Endothelial cell of hepatic sinusoid (primary cell): ENCODE results near the gene ENOX1.

Experiments used
- in situ Hi-C: cut with HindIII; loops from 2 replicates; pipeline ENCODE4 v1.10.0; 2017; ENCODE audit warnings: low sequenced_read_pairs

The ENOX1 gene

DNA sequence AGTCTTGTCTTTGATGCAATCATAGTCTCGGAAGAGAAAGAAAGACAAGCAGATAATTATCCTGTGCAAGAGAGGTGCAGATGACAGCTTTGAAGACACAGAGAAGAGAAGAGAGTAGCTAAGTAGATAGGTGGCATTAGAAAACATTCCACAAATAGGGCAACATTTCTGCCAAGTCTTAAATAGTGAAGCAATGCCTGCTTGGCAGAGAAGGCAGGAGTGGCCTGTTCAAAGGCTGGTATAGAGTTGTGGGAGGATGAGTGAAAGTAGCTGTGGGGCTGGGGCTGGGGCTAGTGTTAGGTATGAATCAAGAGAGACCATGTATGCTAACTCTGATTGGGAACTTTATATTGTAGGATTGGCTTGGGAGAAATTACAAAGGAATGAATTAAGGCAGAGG is 457.9 kb downstream of the ENOX1 start:
- in situ Hi-C loops, result no loop called here

DNA sequence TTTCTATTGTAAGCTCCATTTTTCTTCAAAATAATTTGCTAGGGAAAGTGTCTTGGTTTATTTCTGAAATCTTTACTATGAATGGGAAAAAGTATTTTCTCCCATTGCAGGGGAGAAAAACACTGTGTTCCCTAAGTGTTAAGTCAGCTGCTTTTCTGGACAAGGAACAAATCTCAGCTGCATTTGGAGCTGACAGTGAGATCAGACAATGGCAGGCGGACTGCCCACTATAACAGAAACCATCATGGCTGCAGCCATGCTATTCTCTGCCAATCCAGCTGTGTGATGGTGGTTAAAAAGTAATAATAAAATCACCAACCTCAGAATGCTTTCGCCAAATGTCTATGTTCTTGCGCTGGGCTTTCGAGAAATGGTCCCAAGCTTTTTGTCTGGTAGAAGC is 460.7 kb downstream of the ENOX1 start:
- in situ Hi-C loops, result no loop called here

DNA sequence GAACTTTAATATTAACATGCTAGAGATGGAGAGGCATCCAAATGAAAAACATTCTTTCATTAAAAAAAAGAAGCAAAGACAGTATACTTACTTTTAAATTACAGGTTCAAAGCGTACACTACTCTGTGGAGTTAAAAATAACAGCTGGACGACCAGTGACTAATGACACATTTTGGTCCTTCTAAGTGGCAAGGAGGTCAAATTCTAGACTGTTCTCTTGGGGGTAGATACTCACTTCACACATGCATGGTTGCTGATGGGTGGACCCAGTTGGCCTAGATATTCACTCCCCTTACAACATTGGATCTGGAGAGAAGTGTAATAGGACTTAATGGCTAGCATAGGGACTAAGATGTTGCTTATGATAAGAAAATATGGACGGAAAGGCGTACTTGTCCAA is 461.1 kb downstream of the ENOX1 start:
- in situ Hi-C loops, result no loop called here

DNA sequence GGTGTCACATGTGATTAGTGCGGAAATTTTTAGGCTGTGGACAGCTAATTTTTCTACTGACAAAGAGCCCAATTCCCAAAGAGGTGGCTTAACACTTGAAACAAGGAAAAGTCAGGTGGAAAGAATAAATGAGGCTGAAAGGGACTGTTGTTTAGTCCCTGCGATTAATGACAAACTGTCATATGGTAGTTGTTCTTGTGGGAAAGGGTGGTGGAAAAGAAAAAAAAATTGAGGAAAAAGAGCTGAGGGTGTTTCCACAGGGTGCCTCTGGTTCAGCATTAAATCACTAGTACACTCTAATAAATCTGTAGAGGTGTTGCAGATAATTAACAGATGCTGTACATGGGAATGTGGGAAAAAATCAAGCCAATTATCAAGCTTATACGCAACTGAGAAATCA is 462.6 kb downstream of the ENOX1 start:
- in situ Hi-C loops, result no loop called here

DNA sequence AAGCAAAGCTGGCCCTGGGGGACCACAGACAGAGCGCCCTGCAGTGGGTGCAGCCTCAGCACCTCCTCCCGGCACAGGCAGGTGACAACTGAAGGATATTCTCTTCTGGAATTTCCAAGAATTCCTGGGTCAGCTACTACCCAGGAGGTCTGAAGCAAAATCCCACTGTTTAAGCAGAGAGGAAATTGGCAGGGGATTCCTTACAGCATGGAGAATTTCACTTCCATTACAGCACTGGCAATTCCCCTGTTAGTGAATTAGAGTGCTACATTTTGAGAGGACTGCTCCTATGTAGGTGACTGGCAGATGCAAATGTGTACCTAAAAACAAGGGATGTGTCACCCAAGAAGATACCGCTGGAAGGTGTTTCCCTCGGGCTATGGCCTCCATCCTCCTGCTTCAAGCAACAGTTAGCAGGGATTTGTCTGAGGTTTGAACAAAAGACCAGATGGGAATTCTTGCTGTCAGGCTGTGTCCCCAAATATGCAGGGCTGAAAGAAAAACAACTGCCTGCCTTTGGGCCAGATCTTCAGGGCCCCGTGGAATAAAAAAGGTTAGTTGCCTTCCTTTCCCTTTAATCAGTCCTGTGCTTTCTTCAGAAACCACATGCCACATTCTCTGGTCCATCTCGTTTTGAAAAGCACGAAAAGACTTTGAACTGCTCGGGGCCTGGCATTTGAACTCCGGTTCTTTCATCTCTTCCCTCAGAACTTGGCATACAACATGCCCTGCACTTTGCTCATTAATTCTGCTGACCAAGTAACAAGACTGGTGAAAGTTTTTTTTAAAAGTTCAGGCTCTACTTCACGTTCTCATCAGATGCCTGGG is 466.9 kb downstream of the ENOX1 start:
- in situ Hi-C loops, result no loop called here

DNA sequence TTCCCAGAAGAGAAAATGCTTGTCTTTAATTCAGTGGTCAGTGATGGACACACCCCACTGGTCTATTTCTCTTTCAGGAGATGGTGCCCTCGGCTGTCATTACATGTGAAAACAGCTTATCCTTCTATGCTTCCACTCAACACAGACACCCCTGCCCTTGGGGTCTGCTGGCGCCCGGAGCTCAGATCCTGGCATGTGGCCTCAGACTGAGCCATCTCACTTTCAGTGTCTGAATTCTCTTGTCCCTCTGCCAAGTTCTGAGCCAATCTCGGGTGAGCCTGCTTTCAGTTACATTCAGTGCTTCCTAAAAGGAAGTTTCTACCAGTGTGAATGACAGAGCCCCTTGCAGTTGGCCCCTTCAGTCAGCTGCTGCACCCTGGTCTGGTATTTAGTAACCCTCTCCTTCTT is 469.8 kb downstream of the ENOX1 start:
- in situ Hi-C loops, result no loop called here

DNA sequence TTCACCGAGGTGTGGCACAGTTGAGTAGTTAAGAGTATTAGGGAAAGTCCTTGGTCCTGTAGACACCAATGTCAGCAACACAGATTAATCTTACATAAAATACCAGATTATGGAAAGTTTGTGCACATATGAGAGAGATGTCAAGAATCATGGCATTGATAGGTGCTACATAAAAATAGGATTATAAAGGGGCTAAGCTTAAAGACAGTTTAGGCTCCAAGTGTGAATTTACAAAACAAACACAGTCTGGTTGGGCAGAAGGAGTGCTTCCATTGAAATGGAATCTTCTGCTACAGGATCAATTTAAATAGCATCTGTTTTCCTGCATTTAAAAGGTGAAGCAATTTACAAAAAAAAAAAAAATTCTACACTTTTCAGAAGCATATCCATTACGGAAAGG is 470.5 kb downstream of the ENOX1 start:
- in situ Hi-C loops, result no loop called here

DNA sequence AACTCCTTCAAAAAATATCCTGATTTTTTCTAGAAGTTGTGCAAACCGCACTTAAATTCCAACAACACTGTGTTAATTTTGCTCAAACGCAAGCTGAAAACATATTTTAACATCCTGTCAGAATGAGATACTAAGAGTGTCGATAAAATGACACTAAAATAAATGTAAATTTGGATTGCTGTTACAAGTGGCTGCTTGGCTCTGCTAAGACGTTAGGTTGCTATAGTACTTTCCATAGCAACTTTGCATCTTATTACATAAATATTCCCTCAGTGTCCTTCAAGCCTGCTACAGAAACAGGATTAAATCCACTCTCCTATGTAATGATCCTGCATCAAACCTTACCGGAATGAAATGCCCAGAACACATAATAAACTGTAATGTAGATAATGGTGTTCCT is 471.2 kb downstream of the ENOX1 start:
- in situ Hi-C loops, result no loop called here

DNA sequence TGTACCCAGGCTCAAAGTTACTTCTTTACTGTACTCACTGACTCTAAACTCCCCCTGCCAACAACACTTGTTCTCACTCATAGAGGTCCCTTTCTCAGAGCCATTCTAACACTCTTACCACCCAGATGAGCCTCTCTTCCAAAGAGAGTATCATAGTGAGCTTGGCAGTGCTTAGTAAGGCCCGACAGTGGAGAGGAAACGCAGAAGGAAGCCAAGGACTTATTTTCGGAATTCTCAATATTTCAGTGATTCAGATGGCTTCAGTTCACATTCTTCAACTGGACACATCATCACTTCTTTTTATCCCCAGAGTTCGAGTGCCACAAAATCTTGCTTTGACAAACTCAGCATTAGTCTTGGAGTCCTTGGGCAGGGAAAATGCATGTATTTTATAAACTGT is 477.5 kb downstream of the ENOX1 start:
- in situ Hi-C loops, result no loop called here

DNA sequence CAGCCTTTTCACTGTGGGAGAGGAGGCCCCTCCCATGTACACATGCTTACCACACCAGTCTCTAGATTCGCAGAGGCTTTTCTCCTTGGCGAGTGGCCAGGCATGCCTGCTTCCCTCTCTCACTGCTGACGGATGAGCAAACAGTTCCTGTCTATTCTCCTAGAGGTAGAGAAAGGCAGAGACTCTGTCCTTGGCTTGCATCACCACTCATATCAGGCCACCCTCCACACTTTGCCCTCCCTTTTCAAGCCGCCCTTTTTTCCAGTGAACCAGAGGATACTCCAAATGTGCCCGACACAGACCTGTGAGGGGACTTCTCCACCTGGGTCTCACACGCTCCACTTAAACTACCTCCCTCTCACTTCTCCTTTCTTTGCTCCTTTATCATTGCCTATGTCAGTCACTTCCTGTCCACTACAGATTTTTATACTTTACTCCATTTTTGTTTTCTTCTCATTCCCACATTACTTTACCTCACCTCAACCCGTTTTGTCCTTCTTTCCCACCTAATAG is 478.8 kb downstream of the ENOX1 start:
- in situ Hi-C loops, result no loop called here

DNA sequence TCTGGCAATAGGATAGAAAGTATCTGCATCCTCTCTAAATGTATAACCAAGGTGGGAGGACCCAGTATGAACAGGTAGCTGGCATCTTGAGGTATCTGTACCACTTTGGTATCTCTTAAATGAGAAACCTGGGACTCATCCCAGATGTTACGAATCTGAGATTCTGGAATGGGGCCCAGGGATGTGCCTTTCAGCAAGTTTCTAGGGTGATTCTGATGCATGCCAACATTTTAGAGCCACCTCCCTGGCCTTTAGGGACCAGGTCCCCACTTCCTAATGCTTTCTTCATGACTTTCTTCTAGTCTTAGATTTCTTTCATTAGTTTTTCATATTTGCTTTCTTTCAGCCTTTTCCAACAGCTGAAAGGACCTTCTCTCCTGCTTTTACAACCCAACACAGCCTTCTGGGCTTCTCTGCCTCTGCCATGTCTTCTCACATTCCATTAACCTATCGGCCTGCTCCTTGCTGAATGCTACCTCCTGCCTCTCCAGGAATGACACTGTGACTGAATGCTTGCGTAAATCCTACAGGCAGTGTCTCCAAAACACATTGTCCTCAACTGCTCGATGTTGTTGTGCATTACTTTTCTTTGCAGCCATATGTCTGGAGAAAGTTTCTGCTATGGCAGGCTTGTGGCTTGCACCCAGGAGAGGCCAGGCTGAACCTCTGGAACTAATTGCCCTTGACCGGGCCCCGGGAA is 479.4 kb downstream of the ENOX1 start:
- in situ Hi-C loops, result no loop called here

DNA sequence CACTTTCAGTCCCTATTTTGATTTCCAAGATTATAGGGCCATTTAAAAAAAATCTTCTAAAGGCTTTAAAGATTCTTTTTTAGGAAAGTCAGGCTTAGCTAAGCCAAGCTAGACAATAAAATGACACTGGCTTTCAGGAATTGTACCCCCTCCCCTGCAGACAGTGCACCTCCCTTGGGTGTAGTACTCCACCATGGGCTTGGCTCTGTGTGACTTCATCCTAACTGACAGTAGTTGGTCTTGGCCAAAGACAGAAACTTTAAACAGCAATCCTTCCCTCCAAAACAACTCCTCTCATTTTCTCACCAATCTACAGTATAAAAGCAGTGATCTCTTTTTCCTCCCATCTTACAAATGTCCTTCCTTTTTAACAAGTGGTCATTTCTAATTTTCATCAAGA is 480.4 kb downstream of the ENOX1 start:
- in situ Hi-C loops, result no loop called here

DNA sequence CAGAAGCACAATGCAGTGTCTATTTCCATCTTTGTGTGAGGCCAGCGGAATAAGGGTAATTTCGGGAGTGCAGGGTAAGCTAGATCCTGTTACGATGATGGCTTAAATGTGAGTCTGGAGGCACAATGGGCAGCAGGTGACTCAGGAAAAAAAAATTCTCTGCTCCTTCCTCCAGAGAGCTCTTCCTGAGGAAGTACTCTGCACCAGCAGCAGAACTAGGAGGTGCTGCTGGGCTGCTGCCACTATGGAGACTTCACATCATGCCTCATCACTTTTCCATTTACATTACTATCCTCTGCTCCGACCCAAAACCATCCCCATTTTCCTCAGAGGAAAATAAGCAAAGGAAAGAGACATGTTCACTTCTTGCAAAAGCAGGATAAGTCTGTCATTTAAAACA is 481.4 kb downstream of the ENOX1 start:
- in situ Hi-C loops, result no loop called here

DNA sequence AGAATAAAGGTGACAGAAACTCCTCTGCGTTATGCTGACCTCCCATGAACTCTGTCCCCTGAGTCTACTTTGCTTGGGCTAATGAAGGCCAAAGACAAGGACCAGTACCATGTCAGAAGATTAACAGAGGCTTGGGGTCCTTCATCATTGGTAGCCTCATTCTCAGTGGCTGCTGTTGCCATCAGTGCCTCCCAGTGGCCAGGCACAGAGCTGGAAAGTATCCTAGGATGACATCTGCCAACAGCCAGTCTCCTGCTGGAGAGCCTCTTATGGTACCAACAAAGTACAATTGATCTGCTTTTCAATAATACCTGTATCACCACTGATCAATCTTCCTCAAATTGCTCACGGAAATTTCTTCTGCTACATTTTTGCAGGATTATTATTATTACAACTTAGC is 481.8 kb downstream of the ENOX1 start:
- in situ Hi-C loops, result no loop called here

DNA sequence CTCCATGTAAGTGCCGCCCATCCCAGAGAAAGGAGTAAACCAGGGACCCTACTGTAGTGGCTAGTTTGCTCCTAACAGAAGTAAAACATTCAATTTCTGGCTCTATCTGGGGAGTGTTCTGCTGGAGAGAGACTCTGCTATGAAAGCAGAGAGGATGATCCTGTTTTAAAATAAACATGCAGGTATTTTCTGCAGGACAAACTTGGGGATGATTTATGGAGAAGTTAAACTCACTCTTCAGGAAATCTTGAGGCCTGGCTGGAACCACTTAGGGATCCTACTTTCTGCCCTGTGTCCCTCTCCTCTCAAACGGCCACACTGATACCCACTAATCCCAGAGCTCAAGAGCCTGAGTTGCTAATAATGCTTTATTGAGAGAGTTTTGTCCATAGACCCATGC is 482.3 kb downstream of the ENOX1 start:
- in situ Hi-C loops, result no loop called here

DNA sequence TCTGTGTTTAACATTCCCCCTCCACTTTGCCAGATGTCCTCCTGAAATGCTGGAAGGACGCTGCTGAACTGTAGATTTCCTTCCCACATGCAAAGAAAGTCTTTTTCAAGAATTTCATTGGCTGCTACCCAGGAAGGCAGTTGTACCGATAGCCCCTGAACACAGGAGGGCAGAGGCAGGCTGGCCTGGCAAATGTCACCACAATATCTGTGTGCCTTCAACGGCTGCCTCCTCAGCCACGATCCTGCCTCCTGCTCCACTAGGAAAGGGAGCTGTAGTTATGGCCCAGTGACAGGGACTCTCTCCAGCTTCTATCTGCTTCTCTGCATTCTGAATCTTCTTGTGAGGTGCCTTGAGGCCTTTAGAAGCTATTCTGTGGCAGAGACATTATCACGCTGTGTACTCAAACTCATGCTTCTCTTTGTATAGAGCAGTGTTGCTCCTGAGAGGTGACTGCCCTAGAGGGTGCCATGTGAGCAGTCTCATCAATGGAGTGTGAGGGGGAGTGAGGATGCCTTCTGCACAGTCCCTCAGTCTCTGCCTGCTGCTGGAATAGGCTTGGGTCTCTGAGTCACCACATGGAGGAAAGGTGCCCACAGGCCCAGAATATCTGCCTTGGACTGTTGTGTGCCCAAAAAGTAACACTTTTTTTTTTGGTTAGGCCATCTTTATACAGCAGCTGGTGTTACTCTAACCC is 483.6 kb downstream of the ENOX1 start:
- in situ Hi-C loops, result no loop called here

DNA sequence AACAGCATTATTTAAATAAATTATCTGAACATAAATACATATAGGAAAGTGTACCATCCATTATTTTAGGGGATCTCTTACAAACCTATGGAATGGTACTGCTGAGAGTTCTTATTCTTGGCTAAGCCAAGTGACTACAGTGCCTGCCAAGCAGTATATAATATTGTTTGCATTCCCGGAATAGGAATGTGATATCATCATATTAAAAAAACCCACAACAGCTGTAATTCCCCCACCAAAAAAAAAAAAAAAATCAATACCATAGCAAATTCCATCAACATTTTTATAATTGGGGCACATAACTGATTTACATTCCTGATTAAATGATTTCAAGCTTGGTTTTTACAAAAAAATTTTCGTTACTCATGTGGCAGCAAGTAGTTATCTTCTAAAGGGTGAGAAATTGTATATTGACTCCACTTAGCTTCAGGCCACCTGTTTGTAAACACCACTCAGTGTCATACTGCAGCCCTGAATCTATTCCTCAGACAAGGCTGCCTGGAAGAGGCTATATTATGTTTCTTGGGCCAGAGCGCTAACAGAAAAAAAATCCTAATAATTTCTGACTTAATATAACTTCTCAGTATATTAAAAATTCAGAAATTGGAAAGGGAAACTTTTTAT is 485.3 kb downstream of the ENOX1 start:
- in situ Hi-C loops, result no loop called here

DNA sequence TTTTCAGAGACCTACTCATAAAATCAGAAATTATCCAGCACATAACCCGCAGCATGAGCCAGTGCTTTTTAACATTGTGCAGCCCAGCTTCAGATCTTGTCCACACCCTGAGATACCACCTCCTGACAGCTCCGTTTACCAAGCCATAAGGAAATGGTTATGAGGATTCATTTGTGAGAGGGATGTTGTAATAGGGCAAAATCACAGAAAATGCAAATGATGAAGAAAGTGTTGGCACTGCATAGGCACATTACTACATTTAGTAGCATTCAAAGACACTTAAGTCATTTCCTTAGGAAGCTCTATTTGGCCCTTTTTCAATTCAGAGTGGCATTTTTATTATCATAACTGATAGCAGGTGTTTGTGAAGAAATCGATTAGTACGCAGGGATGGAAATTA is 485.9 kb downstream of the ENOX1 start:
- in situ Hi-C loops, result no loop called here

DNA sequence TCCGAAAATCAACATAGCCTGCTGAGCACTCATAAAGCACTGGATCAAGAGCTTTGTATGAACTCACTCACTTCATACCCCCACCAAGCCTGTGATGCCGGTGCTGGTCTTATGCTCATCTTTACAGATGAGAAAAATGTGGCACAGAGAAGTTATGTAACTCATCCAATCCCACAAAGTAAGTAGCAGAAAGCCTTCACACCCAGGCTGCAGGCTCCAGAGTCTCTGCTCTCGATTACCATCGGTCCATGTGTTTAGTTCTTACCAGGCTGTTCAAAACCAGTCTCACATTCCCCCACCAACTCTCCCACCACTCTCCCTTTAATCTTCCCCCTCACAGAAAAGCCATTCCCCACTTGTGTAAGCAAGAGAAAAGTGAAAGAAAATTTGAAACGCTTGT is 487.4 kb downstream of the ENOX1 start:
- in situ Hi-C loops, result no loop called here

DNA sequence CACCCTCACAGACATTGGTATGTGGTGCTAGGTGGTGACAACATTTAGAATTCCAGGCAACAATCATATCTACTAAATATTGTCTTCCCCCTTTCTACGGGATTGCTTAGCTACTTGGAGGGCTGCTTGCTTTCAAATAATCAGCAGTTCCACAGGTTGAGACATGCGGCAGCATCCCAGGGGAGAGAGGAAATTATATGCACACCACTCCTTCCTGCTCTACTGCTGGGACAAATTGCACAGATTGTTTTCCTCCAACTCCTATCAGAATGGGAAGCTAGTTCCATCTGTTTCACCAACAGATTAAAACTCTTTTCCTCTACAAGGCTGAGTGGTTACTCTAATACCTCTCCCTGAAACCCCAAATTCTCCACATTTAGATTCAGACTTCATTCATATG is 488.0 kb downstream of the ENOX1 start:
- in situ Hi-C loops, result no loop called here

DNA sequence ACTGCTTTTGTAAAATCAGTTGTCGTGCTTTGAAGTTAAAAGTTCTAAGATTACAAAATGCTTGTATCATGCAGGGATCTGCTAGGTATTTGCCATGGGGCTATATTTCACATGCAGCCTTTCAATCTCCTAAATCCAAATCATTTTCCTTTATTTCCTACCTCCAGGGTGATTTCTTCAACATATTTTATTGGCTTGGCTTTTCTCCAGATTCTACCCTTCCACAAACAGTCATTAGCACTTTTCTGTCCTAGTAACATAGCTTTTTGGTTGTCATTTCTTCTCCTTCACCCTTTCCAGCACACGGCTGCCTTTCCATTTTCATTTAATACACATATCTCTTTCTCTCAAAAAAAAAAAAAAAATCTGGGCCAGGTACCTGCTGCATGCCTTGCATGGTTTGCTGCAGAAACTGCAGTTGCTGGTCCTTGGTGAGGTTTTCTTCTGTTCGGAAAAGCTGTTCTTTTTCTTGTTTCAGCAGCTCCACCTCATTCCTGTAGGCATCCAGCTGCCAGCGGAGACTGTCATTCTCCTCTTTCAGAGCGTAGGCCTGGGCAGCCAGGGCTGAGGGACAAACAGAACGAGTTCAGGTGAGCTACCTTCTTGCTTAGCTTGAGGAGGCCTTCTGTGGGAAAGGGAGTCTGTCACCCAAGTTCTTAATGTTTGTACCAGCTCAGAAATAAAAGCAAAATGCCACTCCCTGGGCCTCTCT is 488.6 kb downstream of the ENOX1 start:
- in situ Hi-C loops, result no loop called here
